Activated CD4-positive, alpha-beta memory T cell treated with anti-CD3 and anti-CD28 coated beads for 36 hours (primary cell): Measurements from ENCODE around the gene CRTAC1. TPM values are rescaled to one million over a fixed set of nuclear protein-coding genes. Genes with fewer than 3 reads are reported as not detected.

Experiments
- CTCF ChIA-PET: fragments of 350-600 bp; sonication (Branson Sonifier 250); formaldehyde crosslinking; loops from one replicate; lab custom pipeline; 2021; ENCODE audit warnings: antibody characterized with exemption, inconsistent platforms; lab: Charles Lee
- POLR2A ChIA-PET: fragments of 350-600 bp; sonication (Branson Sonifier 250); formaldehyde crosslinking; loops from one replicate; lab custom pipeline; 2021; ENCODE audit warnings: antibody characterized with exemption; lab: Charles Lee
- DNase-seq: peaks from one replicate; pipeline ENCODE4 v3.0.0-alpha.2; 2020
- H3K27ac Mint-ChIP-seq: one replicate; pipeline ENCODE4 v1.8.0; 2021; ENCODE audit warnings: mixed read lengths
- H3K27me3 Mint-ChIP-seq: one replicate; pipeline ENCODE4 v1.8.0; 2021; ENCODE audit warnings: mixed read lengths
- H3K36me3 Mint-ChIP-seq: one replicate; pipeline ENCODE4 v1.8.0; 2021; ENCODE audit warnings: mixed read lengths
- H3K4me1 Mint-ChIP-seq: one replicate; pipeline ENCODE4 v1.8.0; 2021; ENCODE audit warnings: low read depth, mixed read lengths
- H3K4me3 Mint-ChIP-seq: one replicate; pipeline ENCODE4 v1.8.0; 2021; ENCODE audit warnings: mild to moderate bottlenecking, mixed read lengths
- H3K9me3 Mint-ChIP-seq: one replicate; pipeline ENCODE4 v1.8.0; 2021; ENCODE audit warnings: mixed read lengths
- intact Hi-C: fragments of 100-400 bp; cut with micrococcal nuclease; formaldehyde crosslinking; loops from one replicate; pipeline ENCODE4 v1.15.1; 2023
- total RNA-seq, 2 experiments: library from RNA; stranded (reverse); gene quantifications; one replicate each; pipeline ENCODE4 v1.2.3, GENCODE V29; 2021

Gene CRTAC1
- total RNA-seq, 2 experiments from 2014 or later, result not detected

GRCh38 chr10:97961945-97962344 is 68.5 kb downstream of the CRTAC1 start:
- ChIA-PET CTCF (no interaction called here), POLR2A (no interaction called here)
- Mint-ChIP-seq H3K4me3 (no peak overlapping the region), H3K27me3 (peaks cover 24% of the 10 kb centered on the region), H3K4me1 (no peaks in the 10 kb centered on the region), H3K9me3 (no peaks in the 10 kb centered on the region), H3K27ac (no peak overlapping the region), H3K36me3 (no peaks in the 10 kb centered on the region)
- no peak for DNase-seq
- intact Hi-C loops, result no loop called here

- peaks cover 22% of the 10 kb centered on the region for H3K27me3 Mint-ChIP-seq
- POLR2A ChIA-PET, result no interaction called here
Observed at GRCh38 chr10:97960269-97961056, 70.0 kb downstream of the CRTAC1 start.

GRCh38 chr10:97949462-97949861 is 81.0 kb downstream of the CRTAC1 start:
- H3K36me3 Mint-ChIP-seq, result no peaks in the 10 kb centered on the region
- no peak overlapping the region for H3K4me3 Mint-ChIP-seq
- peaks cover 17% of the 10 kb centered on the region for H3K9me3 Mint-ChIP-seq
- DNase-seq, result no peak
- peaks cover 26% of the 10 kb centered on the region for H3K27me3 Mint-ChIP-seq
- intact Hi-C loops, result no loop called here
- CTCF ChIA-PET, result interaction anchor here (0.8 to 1.1 kb wide), 2 partner anchors 79 to 92 kb away, joined by 4 read pairs; no protein-coding TSS in a partner anchor
- H3K27ac Mint-ChIP-seq, result no peak overlapping the region
- no peaks in the 10 kb centered on the region for H3K4me1 Mint-ChIP-seq
- POLR2A ChIA-PET, result no interaction called here

More at GRCh38 chr10:97960269-97961056, 70.0 kb downstream of the CRTAC1 start:
- Mint-ChIP-seq H3K9me3 (no peaks in the 10 kb centered on the region), H3K4me1 (no peaks in the 10 kb centered on the region), H3K36me3 (no peaks in the 10 kb centered on the region), H3K27ac (no peak overlapping the region), H3K4me3 (no peak overlapping the region)
- DNase-seq, result no peak
- intact Hi-C loops, result no loop called here
- CTCF ChIA-PET, result no interaction called here

GRCh38 chr10:97948822-97949221 is 81.6 kb downstream of the CRTAC1 start:
- H3K4me3 Mint-ChIP-seq, result no peak overlapping the region
- CTCF ChIA-PET, result no interaction called here
- H3K27me3 Mint-ChIP-seq, result peaks cover 26% of the 10 kb centered on the region
- no peak for DNase-seq
- POLR2A ChIA-PET, result no interaction called here
- intact Hi-C loops, result no loop called here
- H3K4me1 Mint-ChIP-seq, result no peaks in the 10 kb centered on the region
- no peaks in the 10 kb centered on the region for H3K36me3 Mint-ChIP-seq
- peaks cover 18% of the 10 kb centered on the region for H3K9me3 Mint-ChIP-seq
- H3K27ac Mint-ChIP-seq, result no peak overlapping the region

GRCh38 chr10:97944772-97945171 is 85.6 kb downstream of the CRTAC1 start:
- no peak for DNase-seq
- POLR2A ChIA-PET, result no interaction called here
- Mint-ChIP-seq H3K36me3 (no peaks in the 10 kb centered on the region), H3K4me1 (no peaks in the 10 kb centered on the region), H3K27ac (no peak overlapping the region), H3K27me3 (peaks cover 35% of the 10 kb centered on the region), H3K9me3 (peaks cover 18% of the 10 kb centered on the region), H3K4me3 (no peak overlapping the region)
- intact Hi-C loops, result no loop called here
- CTCF ChIA-PET, result no interaction called here

- Mint-ChIP-seq H3K36me3 (no peaks in the 10 kb centered on the region), H3K27ac (no peak overlapping the region), H3K27me3 (peaks cover 28% of the 10 kb centered on the region), H3K4me1 (no peaks in the 10 kb centered on the region), H3K4me3 (no peak overlapping the region), H3K9me3 (peaks cover 10% of the 10 kb centered on the region)
- intact Hi-C loops, result no loop called here
- POLR2A ChIA-PET, result no interaction called here
- DNase-seq, result no peak
- CTCF ChIA-PET, result interaction anchor here (1.1 kb wide), 1 partner anchor 95 kb away, joined by 3 read pairs; no protein-coding TSS in a partner anchor
Observed at GRCh38 chr10:97943294-97943693, 87.1 kb downstream of the CRTAC1 start.

GRCh38 chr10:97940534-97940933 is 89.9 kb downstream of the CRTAC1 start:
- no peak for DNase-seq
- ChIA-PET POLR2A (no interaction called here), CTCF (interaction anchor here (1.6 to 1.8 kb wide), 2 partner anchors 26 to 103 kb away, joined by 3 to 5 read pairs; no protein-coding TSS in a partner anchor)
- no peaks in the 10 kb centered on the region for H3K4me1 Mint-ChIP-seq
- H3K27me3 Mint-ChIP-seq, result peaks cover 16% of the 10 kb centered on the region
- no peak overlapping the region for H3K27ac Mint-ChIP-seq
- no peak overlapping the region for H3K4me3 Mint-ChIP-seq
- H3K36me3 Mint-ChIP-seq, result no peaks in the 10 kb centered on the region
- intact Hi-C loops, result no loop called here
- H3K9me3 Mint-ChIP-seq, result peaks cover 7% of the 10 kb centered on the region

GRCh38 chr10:97939446-97939990 is 90.9 kb downstream of the CRTAC1 start:
- ChIA-PET CTCF (interaction anchor here (1.6 to 1.8 kb wide), 2 partner anchors 24 to 104 kb away, joined by 3 to 5 read pairs; no protein-coding TSS in a partner anchor), POLR2A (no interaction called here)
- Mint-ChIP-seq H3K36me3 (no peaks in the 10 kb centered on the region), H3K4me1 (no peaks in the 10 kb centered on the region), H3K27ac (no peak overlapping the region), H3K9me3 (peaks cover 1% of the 10 kb centered on the region), H3K4me3 (no peak overlapping the region), H3K27me3 (peaks cover 12% of the 10 kb centered on the region)
- DNase-seq, result no peak
- intact Hi-C loops, result no loop called here

GRCh38 chr10:97937928-97938327 is 92.5 kb downstream of the CRTAC1 start:
- ChIA-PET POLR2A (no interaction called here), CTCF (no interaction called here)
- Mint-ChIP-seq H3K4me3 (no peak overlapping the region), H3K4me1 (no peaks in the 10 kb centered on the region), H3K9me3 (no peaks in the 10 kb centered on the region), H3K27ac (no peak overlapping the region), H3K27me3 (peaks cover 14% of the 10 kb centered on the region), H3K36me3 (no peaks in the 10 kb centered on the region)
- intact Hi-C loops, result no loop called here
- no peak for DNase-seq

GRCh38 chr10:97937054-97937453 is 93.4 kb downstream of the CRTAC1 start:
- peaks cover 10% of the 10 kb centered on the region for H3K27me3 Mint-ChIP-seq
- no peaks in the 10 kb centered on the region for H3K4me1 Mint-ChIP-seq
- ChIA-PET CTCF (no interaction called here), POLR2A (no interaction called here)
- H3K4me3 Mint-ChIP-seq, result no peak overlapping the region
- H3K9me3 Mint-ChIP-seq, result no peaks in the 10 kb centered on the region
- no peak for DNase-seq
- intact Hi-C loops, result no loop called here
- no peaks in the 10 kb centered on the region for H3K36me3 Mint-ChIP-seq
- H3K27ac Mint-ChIP-seq, result no peak overlapping the region

GRCh38 chr10:97936126-97936525 is 94.3 kb downstream of the CRTAC1 start:
- H3K27ac Mint-ChIP-seq, result no peak overlapping the region
- no peak overlapping the region for H3K4me3 Mint-ChIP-seq
- POLR2A ChIA-PET, result no interaction called here
- H3K27me3 Mint-ChIP-seq, result peaks cover 5% of the 10 kb centered on the region
- intact Hi-C loops, result no loop called here
- no peaks in the 10 kb centered on the region for H3K4me1 Mint-ChIP-seq
- CTCF ChIA-PET, result no interaction called here
- no peaks in the 10 kb centered on the region for H3K9me3 Mint-ChIP-seq
- H3K36me3 Mint-ChIP-seq, result no peaks in the 10 kb centered on the region
- no peak for DNase-seq

GRCh38 chr10:97932932-97933530 is 97.4 kb downstream of the CRTAC1 start:
- CTCF ChIA-PET, result no interaction called here
- H3K4me1 Mint-ChIP-seq, result no peaks in the 10 kb centered on the region
- POLR2A ChIA-PET, result no interaction called here
- DNase-seq, result no peak
- intact Hi-C loops, result no loop called here
- H3K27me3 Mint-ChIP-seq, result peaks cover 9% of the 10 kb centered on the region
- no peak overlapping the region for H3K4me3 Mint-ChIP-seq
- H3K9me3 Mint-ChIP-seq, result no peaks in the 10 kb centered on the region
- H3K36me3 Mint-ChIP-seq, result no peaks in the 10 kb centered on the region
- no peak overlapping the region for H3K27ac Mint-ChIP-seq
